ENCODE data around the gene DEF6.
A peak's percentile ranks its signal among the peaks of the same experiment; 100 is the strongest.

Gene DEF6

GRCh38 chr6:35282472-35282871 lies 15.1 kb upstream of the DEF6 start:
- Histone ChIP-seq H3K27ac (ENCODE audit: low read length) (no peak overlapping the region), H3K9me3 (ENCODE audit: insufficient read depth, low read depth, low read length) (no peaks in the 10 kb centered on the region), H3K9ac (ENCODE audit: low read depth, low read length) (no peak overlapping the region), H3K4me1 (ENCODE audit: insufficient read depth, low read length) (no peaks in the 10 kb centered on the region), H3K36me3 (ENCODE audit: insufficient read depth, low read depth, low read length) (peaks cover 44% of the 10 kb centered on the region), H3K27me3 (ENCODE audit: insufficient read depth, low read length) (no peaks in the 10 kb centered on the region), H3K4me3 (ENCODE audit: low read length) (no peak overlapping the region)

DNA sequence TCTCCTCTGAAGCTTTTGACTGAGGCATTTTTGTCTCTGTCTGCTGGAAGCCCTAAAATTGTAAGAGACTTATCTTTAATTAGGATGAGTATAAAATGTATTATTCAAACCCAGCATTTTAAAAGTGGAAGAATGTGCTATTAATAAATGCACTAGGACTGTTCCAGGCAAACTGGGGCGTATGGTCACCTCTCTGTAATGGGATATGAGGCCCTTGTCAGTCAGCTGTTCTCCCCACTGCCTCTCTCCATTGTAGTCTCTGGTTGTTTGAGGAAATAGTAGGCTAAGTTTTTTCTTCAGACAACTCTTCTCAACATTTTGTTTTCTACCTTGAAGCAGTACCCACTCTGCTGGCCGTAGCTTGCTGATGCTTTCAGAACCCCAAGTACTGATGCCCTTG lies 14.3 kb upstream of the DEF6 start:
- peaks cover 53% of the 10 kb centered on the region for H3K36me3 ChIP-seq (ENCODE audit: insufficient read depth, low read depth, low read length)
- no peaks in the 10 kb centered on the region for H3K27me3 ChIP-seq (ENCODE audit: insufficient read depth, low read length)
- H3K9ac ChIP-seq (ENCODE audit: low read depth, low read length): no peak overlapping the region
- H3K9me3 ChIP-seq (ENCODE audit: insufficient read depth, low read depth, low read length): no peaks in the 10 kb centered on the region
- no peak overlapping the region for H3K27ac ChIP-seq (ENCODE audit: low read length)
- no peaks in the 10 kb centered on the region for H3K4me1 ChIP-seq (ENCODE audit: insufficient read depth, low read length)
- no peak overlapping the region for H3K4me3 ChIP-seq (ENCODE audit: low read length)

GRCh38 chr6:35287671-35288396 lies 9.8 kb upstream of the DEF6 start:
- no peaks in the 10 kb centered on the region for H3K9me3 ChIP-seq (ENCODE audit: insufficient read depth, low read depth, low read length)
- H3K27ac ChIP-seq (ENCODE audit: low read length): no peak overlapping the region
- no peaks in the 10 kb centered on the region for H3K27me3 ChIP-seq (ENCODE audit: insufficient read depth, low read length)
- H3K4me3 ChIP-seq (ENCODE audit: low read length): no peak overlapping the region
- H3K4me1 ChIP-seq (ENCODE audit: insufficient read depth, low read length): no peaks in the 10 kb centered on the region
- no peak overlapping the region for H3K9ac ChIP-seq (ENCODE audit: low read depth, low read length)
- H3K36me3 ChIP-seq (ENCODE audit: insufficient read depth, low read depth, low read length): peaks cover 59% of the 10 kb centered on the region

DNA sequence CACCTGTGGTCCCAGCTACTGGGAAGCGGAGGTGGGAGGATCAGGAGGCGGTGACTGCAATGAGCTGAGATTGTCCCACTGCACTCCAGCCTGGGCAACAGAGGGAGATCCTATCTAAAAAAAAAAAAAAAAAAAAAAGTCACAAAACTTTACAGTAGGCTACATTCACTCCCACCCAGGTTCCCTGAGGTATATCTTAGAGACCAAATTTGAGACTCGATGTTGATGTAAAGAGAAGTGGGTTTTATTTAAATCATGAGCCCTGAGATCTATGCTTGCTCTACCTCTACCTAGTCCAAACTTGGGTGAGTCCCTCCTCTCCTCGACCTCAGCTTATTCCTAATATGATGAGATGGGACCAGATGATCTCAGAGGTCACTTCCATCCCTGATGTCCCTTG lies 8.8 kb upstream of the DEF6 start:
- H3K4me1 ChIP-seq (ENCODE audit: insufficient read depth, low read length): no peaks in the 10 kb centered on the region
- H3K4me3 ChIP-seq (ENCODE audit: low read length): no peak overlapping the region
- no peaks in the 10 kb centered on the region for H3K27me3 ChIP-seq (ENCODE audit: insufficient read depth, low read length)
- no peaks in the 10 kb centered on the region for H3K9me3 ChIP-seq (ENCODE audit: insufficient read depth, low read depth, low read length)
- no peak overlapping the region for H3K27ac ChIP-seq (ENCODE audit: low read length)
- H3K9ac ChIP-seq (ENCODE audit: low read depth, low read length): no peak overlapping the region
- peaks cover 56% of the 10 kb centered on the region for H3K36me3 ChIP-seq (ENCODE audit: insufficient read depth, low read depth, low read length)

DNA sequence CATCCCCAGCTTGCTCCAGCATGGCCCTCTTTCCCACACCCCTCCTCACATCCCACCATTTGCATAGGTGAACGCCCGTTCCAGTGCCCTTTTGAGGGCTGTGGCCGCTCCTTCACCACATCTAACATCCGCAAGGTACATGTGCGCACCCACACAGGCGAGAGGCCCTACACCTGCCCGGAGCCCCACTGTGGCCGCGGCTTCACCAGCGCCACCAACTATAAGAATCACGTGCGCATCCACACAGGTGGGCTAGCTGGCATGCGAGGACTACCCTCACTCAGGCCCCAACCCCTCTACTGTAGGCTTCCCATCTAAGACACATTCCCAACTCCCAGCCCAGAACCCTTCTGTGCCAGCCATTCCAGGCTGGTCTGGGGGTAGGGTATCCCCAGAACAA lies 6.1 kb upstream of the DEF6 start:
- Histone ChIP-seq H3K4me1 (ENCODE audit: insufficient read depth, low read length) (no peaks in the 10 kb centered on the region), H3K36me3 (ENCODE audit: insufficient read depth, low read depth, low read length) (peaks cover 52% of the 10 kb centered on the region), H3K9me3 (ENCODE audit: insufficient read depth, low read depth, low read length) (no peaks in the 10 kb centered on the region), H3K9ac (ENCODE audit: low read depth, low read length) (no peak overlapping the region), H3K27ac (ENCODE audit: low read length) (no peak overlapping the region), H3K4me3 (ENCODE audit: low read length) (no peak overlapping the region), H3K27me3 (ENCODE audit: insufficient read depth, low read length) (no peaks in the 10 kb centered on the region)

DNA sequence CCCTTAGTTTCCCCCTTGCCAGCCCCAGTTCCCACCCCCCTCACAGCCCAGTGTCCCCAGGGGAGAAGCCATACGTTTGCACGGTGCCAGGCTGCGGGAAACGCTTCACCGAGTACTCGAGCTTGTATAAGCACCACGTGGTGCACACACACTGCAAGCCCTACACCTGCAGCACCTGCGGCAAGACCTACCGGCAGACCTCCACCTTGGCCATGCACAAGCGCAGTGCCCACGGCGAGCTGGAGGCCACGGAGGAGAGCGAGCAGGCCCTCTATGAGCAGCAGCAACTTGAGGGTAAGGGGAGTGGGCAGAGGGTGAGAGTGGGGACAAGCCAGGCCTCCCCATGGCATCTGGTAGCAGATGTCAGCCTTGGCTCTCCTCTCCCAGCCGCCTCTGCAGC lies 5.1 kb upstream of the DEF6 start:
- Histone ChIP-seq H3K4me3 (ENCODE audit: low read length) (no peak overlapping the region), H3K9ac (ENCODE audit: low read depth, low read length) (no peak overlapping the region), H3K27ac (ENCODE audit: low read length) (no peak overlapping the region), H3K9me3 (ENCODE audit: insufficient read depth, low read depth, low read length) (no peaks in the 10 kb centered on the region), H3K4me1 (ENCODE audit: insufficient read depth, low read length) (no peaks in the 10 kb centered on the region), H3K36me3 (ENCODE audit: insufficient read depth, low read depth, low read length) (peaks cover 42% of the 10 kb centered on the region), H3K27me3 (ENCODE audit: insufficient read depth, low read length) (no peaks in the 10 kb centered on the region)

- Histone ChIP-seq H3K9me3 (ENCODE audit: insufficient read depth, low read depth, low read length) (no peaks in the 10 kb centered on the region), H3K36me3 (ENCODE audit: insufficient read depth, low read depth, low read length) (peaks cover 33% of the 10 kb centered on the region), H3K4me1 (ENCODE audit: insufficient read depth, low read length) (peaks cover 7% of the 10 kb centered on the region; the same call in 1 of the 2 replicates), H3K27me3 (ENCODE audit: insufficient read depth, low read length) (peaks cover 2% of the 10 kb centered on the region; the same call in 1 of the 2 replicates), H3K9ac (ENCODE audit: low read depth, low read length) (no peak overlapping the region), H3K27ac (ENCODE audit: low read length) (no peak overlapping the region), H3K4me3 (ENCODE audit: low read length) (no peak overlapping the region)
Measured at GRCh38 chr6:35293681-35294080, 3.9 kb upstream of the DEF6 start.

GRCh38 chr6:35294308-35294945 lies 3.2 kb upstream of the DEF6 start:
- Histone ChIP-seq H3K36me3 (ENCODE audit: insufficient read depth, low read depth, low read length) (peaks cover 30% of the 10 kb centered on the region), H3K9ac (ENCODE audit: low read depth, low read length) (no peak overlapping the region), H3K4me3 (ENCODE audit: low read length) (no peak overlapping the region), H3K27me3 (ENCODE audit: insufficient read depth, low read length) (peaks cover 3% of the 10 kb centered on the region; the same call in 1 of the 2 replicates), H3K27ac (ENCODE audit: low read length) (no peak overlapping the region), H3K4me1 (ENCODE audit: insufficient read depth, low read length) (peaks cover 7% of the 10 kb centered on the region; the same call in 1 of the 2 replicates), H3K9me3 (ENCODE audit: insufficient read depth, low read depth, low read length) (no peaks in the 10 kb centered on the region)

GRCh38 chr6:35295036-35295435 lies 2.6 kb upstream of the DEF6 start:
- H3K4me3 ChIP-seq (ENCODE audit: low read length): no peak overlapping the region
- H3K27ac ChIP-seq (ENCODE audit: low read length): no peak overlapping the region
- no peak overlapping the region for H3K9ac ChIP-seq (ENCODE audit: low read depth, low read length)
- H3K36me3 ChIP-seq (ENCODE audit: insufficient read depth, low read depth, low read length): peaks cover 28% of the 10 kb centered on the region
- H3K9me3 ChIP-seq (ENCODE audit: insufficient read depth, low read depth, low read length): no peaks in the 10 kb centered on the region
- peaks cover 7% of the 10 kb centered on the region; the same call in 1 of the 2 replicates for H3K4me1 ChIP-seq (ENCODE audit: insufficient read depth, low read length)
- peaks cover 3% of the 10 kb centered on the region; the same call in 1 of the 2 replicates for H3K27me3 ChIP-seq (ENCODE audit: insufficient read depth, low read length)

GRCh38 chr6:35295521-35296315 lies 1.9 kb upstream of the DEF6 start:
- peaks cover 7% of the 10 kb centered on the region; the same call in 1 of the 2 replicates for H3K4me1 ChIP-seq (ENCODE audit: insufficient read depth, low read length)
- peaks cover 3% of the 10 kb centered on the region; the same call in 1 of the 2 replicates for H3K27me3 ChIP-seq (ENCODE audit: insufficient read depth, low read length)
- H3K36me3 ChIP-seq (ENCODE audit: insufficient read depth, low read depth, low read length): peaks cover 21% of the 10 kb centered on the region
- no peak overlapping the region for H3K9ac ChIP-seq (ENCODE audit: low read depth, low read length)
- H3K4me3 ChIP-seq (ENCODE audit: low read length): no peak overlapping the region
- no peaks in the 10 kb centered on the region for H3K9me3 ChIP-seq (ENCODE audit: insufficient read depth, low read depth, low read length)
- no peak overlapping the region for H3K27ac ChIP-seq (ENCODE audit: low read length)

GRCh38 chr6:35296931-35297600 lies 552 bp upstream of the DEF6 start:
- Histone ChIP-seq H3K36me3 (ENCODE audit: insufficient read depth, low read depth, low read length) (peaks cover 15% of the 10 kb centered on the region), H3K4me1 (ENCODE audit: insufficient read depth, low read length) (peaks cover 7% of the 10 kb centered on the region; the same call in 1 of the 2 replicates), H3K27me3 (ENCODE audit: insufficient read depth, low read length) (peaks cover 3% of the 10 kb centered on the region; the same call in 1 of the 2 replicates), H3K9me3 (ENCODE audit: insufficient read depth, low read depth, low read length) (no peaks in the 10 kb centered on the region), H3K9ac (ENCODE audit: low read depth, low read length) (peak overlapping the region; percentile 5; the same call in 1 of the 2 replicates), H3K4me3 (ENCODE audit: low read length) (no peak overlapping the region), H3K27ac (ENCODE audit: low read length) (no peak overlapping the region)

All from iPS-20b (cell line).